Jurkat, Clone E6-1 (cell line): Measurements from ENCODE around the gene MBP.

Experiments used
- DNase-seq: peaks from one replicate; pipeline ENCODE4 v3.0.0-alpha.2; 2011; ENCODE audit warnings: low read depth, low spot score
- H3K4me3 ChIP-seq: 2 replicates; pipeline ENCODE4 v1.5.1; 2011; ENCODE audit warnings: mild to moderate bottlenecking, low read length, control low read depth, moderate library complexity

MBP gene

GRCh38 chr18:77045677-77046076 is 86.9 kb downstream of the MBP start:
- no peak overlapping the region for H3K4me3 ChIP-seq
- no peak for DNase-seq

- H3K4me3 ChIP-seq, result no peak overlapping the region
- DNase-seq, result no peak
Measured at GRCh38 chr18:77044866-77045664, 87.5 kb downstream of the MBP start.

GRCh38 chr18:77043541-77044280 is 88.9 kb downstream of the MBP start:
- H3K4me3 ChIP-seq, result no peak overlapping the region
- DNase-seq, result no peak

GRCh38 chr18:77042583-77042982 is 90.0 kb downstream of the MBP start:
- DNase-seq, result no peak
- no peak overlapping the region for H3K4me3 ChIP-seq

- no peak overlapping the region for H3K4me3 ChIP-seq
- DNase-seq, result no peak
Measured at GRCh38 chr18:77039196-77040130, 93.1 kb downstream of the MBP start.

- H3K4me3 ChIP-seq, result no peak overlapping the region
- no peak for DNase-seq
Measured at GRCh38 chr18:77038182-77038858, 94.3 kb downstream of the MBP start.

GRCh38 chr18:77037567-77037966 is 95.0 kb downstream of the MBP start:
- DNase-seq, result no peak
- H3K4me3 ChIP-seq, result no peak overlapping the region

- H3K4me3 ChIP-seq, result no peak overlapping the region
- no peak for DNase-seq
Measured at GRCh38 chr18:77035380-77036187, 97.0 kb downstream of the MBP start.

- no peak for DNase-seq
- H3K4me3 ChIP-seq, result no peak overlapping the region
Measured at GRCh38 chr18:77033575-77033974, 99.0 kb downstream of the MBP start.

GRCh38 chr18:77032181-77032701 is 100.3 kb downstream of the MBP start:
- no peak for DNase-seq
- H3K4me3 ChIP-seq, result no peak overlapping the region

GRCh38 chr18:77031662-77032061 is 100.9 kb downstream of the MBP start:
- no peak for DNase-seq
- no peak overlapping the region for H3K4me3 ChIP-seq

- no peak for DNase-seq
- H3K4me3 ChIP-seq, result no peak overlapping the region
Measured at GRCh38 chr18:77030201-77030600, 102.4 kb downstream of the MBP start.

GRCh38 chr18:77025831-77026363 is 106.7 kb downstream of the MBP start:
- no peak overlapping the region for H3K4me3 ChIP-seq
- DNase-seq, result no peak

GRCh38 chr18:77025123-77025522 is 107.5 kb downstream of the MBP start:
- no peak overlapping the region for H3K4me3 ChIP-seq
- no peak for DNase-seq

GRCh38 chr18:77024476-77024875 is 108.1 kb downstream of the MBP start:
- DNase-seq, result no peak
- no peak overlapping the region for H3K4me3 ChIP-seq

GRCh38 chr18:77023102-77023782 is 109.3 kb downstream of the MBP start:
- no peak overlapping the region for H3K4me3 ChIP-seq
- DNase-seq, result no peak

GRCh38 chr18:77022556-77022955 is 110.0 kb downstream of the MBP start:
- DNase-seq, result no peak
- H3K4me3 ChIP-seq, result no peak overlapping the region
